NCI-H1417 treated with DMSO at 0.1 percent for 48 hours (cell line): ENCODE measurements around the gene ENDOU.
"Not testable (repeated sequence)": the region's sequence is repeated elsewhere in the genome, so short reads cannot be mapped to it uniquely, and the experiment has no call there.

Experiments
- DNase-seq: peaks from one replicate; lab custom pipeline; 2025; lab: John Stamatoyannopoulos, UW

Gene ENDOU

GRCh38 chr12:47686645-47687240, 38.5 kb downstream of the ENDOU start:
- peak; percentile 13 for DNase-seq

GRCh38 chr12:47679785-47680184, 45.5 kb downstream of the ENDOU start:
- no peak for DNase-seq

- DNase-seq, result no peak
Observed at GRCh38 chr12:47672068-47672467, 53.2 kb downstream of the ENDOU start.

GRCh38 chr12:47667935-47668334, 57.4 kb downstream of the ENDOU start:
- DNase-seq, result not testable (repeated sequence)
